Peyer's patch (tissue), 4 donors: ENCODE data around the gene SLC5A2.

ENCODE experiments used
- CTCF ChIP-seq, 6 experiments: fragments of 450-650 bp in 4 of 6; fragments of 200-600 bp in 2 of 6; sonication (generic) in 1 of 6; IDR thresholded peaks; one replicate each; pipeline ENCODE4 v1.5.1; 2017 to 2019; ENCODE audit warnings: antibody characterized with exemption in 6 of 6, mild to moderate bottlenecking in 3 of 6, moderate library complexity in 1 of 6
- POLR2A ChIP-seq, 2 donors: fragments of 450-650 bp; IDR thresholded peaks; one replicate each; pipeline ENCODE4 v1.5.1; 2017; ENCODE audit warnings: antibody characterized with exemption in 2 of 2, mild to moderate bottlenecking in 2 of 2, moderate library complexity in 2 of 2

GRCh38 chr16:31493506-31494125 lies 10.7 kb downstream of the SLC5A2 start:
- TF ChIP-seq CTCF (IDR thresholded peaks at IDR 0.05) (no peak), POLR2A (IDR thresholded peaks at IDR 0.05) (no peak)
